ENCODE results near the gene MYO18B. TPM values are rescaled to one million over a fixed set of nuclear protein-coding genes. Genes with fewer than 3 reads are reported as not detected.
A peak's percentile ranks its signal among the peaks of the same experiment; 100 is the strongest.

The MYO18B gene
- total RNA-seq, 1 experiment from 2014 or later = 0.05 TPM

- H3K9me3 ChIP-seq (ENCODE audit: control insufficient read depth in 1 of 2, insufficient read depth in 1 of 2, low read depth in 1 of 2, low read length in 2 of 2) = no peaks in the 10 kb centered on the region
- H3K27ac ChIP-seq (ENCODE audit: low read depth, low read length) = no peak overlapping the region
- no peaks in the 10 kb centered on the region for H3K9me2 ChIP-seq (ENCODE audit: insufficient read depth)
- no TSS peak for BruUV-seq (replicated peaks)
- no peaks in the 10 kb centered on the region for H3K36me3 ChIP-seq (ENCODE audit: control insufficient read depth in 1 of 2, insufficient read depth in 2 of 2, low read length in 2 of 2)
- H2AFZ ChIP-seq (ENCODE audit: low read depth, low read length, poor library complexity, severe bottlenecking) = no peak overlapping the region
- no peak for ATAC-seq
- H3K4me1 ChIP-seq (ENCODE audit: control insufficient read depth in 1 of 2, insufficient read depth in 2 of 2, low read length in 2 of 2) = peaks cover 12 to 24% of the 10 kb centered on the region in 2 experiments
- intact Hi-C loops (cut with micrococcal nuclease) = no loop called here
- no peak overlapping the region for H3K9ac ChIP-seq (ENCODE audit: low read length)
- H3K27me3 ChIP-seq (ENCODE audit: insufficient read depth, low read length) = no peaks in the 10 kb centered on the region
- POLR2A ChIA-PET = no interaction called here
- TF ChIP-seq SP1 (IDR thresholded peaks at IDR 0.05; ENCODE audit: low read depth) (no peak), ELF1 (IDR thresholded peaks at IDR 0.05; ENCODE audit: borderline replicate concordance, low read depth) (no peak), SRF (IDR thresholded peaks at IDR 0.05; ENCODE audit: low read depth) (no peak), JUND (IDR thresholded peaks at IDR 0.05) (no peak), FOSL1 (IDR thresholded peaks at IDR 0.05; ENCODE audit: low read depth) (peak; percentile 23; the same call in 1 of the 2 replicates), SIN3A (IDR thresholded peaks at IDR 0.05; ENCODE audit: low read depth) (no peak)
- no peaks in the 10 kb centered on the region for H4K20me1 ChIP-seq (ENCODE audit: insufficient read depth)
- DNase-seq (ENCODE audit: low read depth, low spot score) = no peak
- CTCF ChIA-PET = no interaction called here
- RAD21 ChIA-PET (ENCODE audit: low non-redundant PET in 1 of 2, low total read pairs in 2 of 2, uncharacterized antibody in 2 of 2, unreplicated experiment in 2 of 2) = no interaction called here
- no peaks in the 10 kb centered on the region for H3K79me2 ChIP-seq (ENCODE audit: insufficient read depth, low read length)
- no peak overlapping the region for H3K4me3 ChIP-seq (replicated peaks in 1 of 2; ENCODE audit: low read depth in 1 of 2, low read length in 2 of 2)
- peak overlapping the region; percentile 34; the same call in 1 of the 2 replicates for H3K4me2 ChIP-seq (ENCODE audit: low read length)
Measured at GRCh38 chr22:25746012-25746373, 4.0 kb downstream of the MYO18B start.

- Histone ChIP-seq H3K27ac (ENCODE audit: low read depth, low read length) (no peak overlapping the region; the same call in 1 of the 2 replicates), H3K27me3 (ENCODE audit: insufficient read depth, low read length) (no peaks in the 10 kb centered on the region), H3K9me2 (ENCODE audit: insufficient read depth) (no peaks in the 10 kb centered on the region), H3K79me2 (ENCODE audit: insufficient read depth, low read length) (no peaks in the 10 kb centered on the region), H4K20me1 (ENCODE audit: insufficient read depth) (no peaks in the 10 kb centered on the region), H3K4me1 (ENCODE audit: control insufficient read depth in 1 of 2, insufficient read depth in 2 of 2, low read length in 2 of 2) (peaks cover 12 to 24% of the 10 kb centered on the region in 2 experiments), H2AFZ (ENCODE audit: low read depth, low read length, poor library complexity, severe bottlenecking) (peak overlapping the region; percentile 67), H3K9ac (ENCODE audit: low read length) (no peak overlapping the region), H3K36me3 (ENCODE audit: control insufficient read depth in 1 of 2, insufficient read depth in 2 of 2, low read length in 2 of 2) (no peaks in the 10 kb centered on the region), H3K4me2 (ENCODE audit: low read length) (peak overlapping the region; percentile 44), H3K4me3 (replicated peaks in 1 of 2; ENCODE audit: low read depth in 1 of 2, low read length in 2 of 2) (0 out of 4 replicates have a peak overlapping the region, but pooled peaks of 1 of the 2 experiments have one; percentile 5), H3K9me3 (ENCODE audit: control insufficient read depth in 1 of 2, insufficient read depth in 1 of 2, low read depth in 1 of 2, low read length in 2 of 2) (no peaks in the 10 kb centered on the region)
- TF ChIP-seq SRF (IDR thresholded peaks at IDR 0.05; ENCODE audit: low read depth) (peak; percentile 73), FOSL1 (IDR thresholded peaks at IDR 0.05; ENCODE audit: low read depth) (peak; percentile 55), ZFX (IDR thresholded peaks at IDR 0.05) (no peak), SP1 (IDR thresholded peaks at IDR 0.05; ENCODE audit: low read depth) (peak; percentile 54)
- intact Hi-C loops (cut with micrococcal nuclease) = no loop called here
- peak; percentile 77 for ATAC-seq
- DNase-seq (ENCODE audit: low read depth, low spot score) = peak; percentile 45
- no TSS peak for BruUV-seq (replicated peaks)
- ChIA-PET CTCF (interaction anchor here (1.0 kb wide), 1 partner anchor 204 kb away, joined by 3 read pairs; no protein-coding TSS in a partner anchor), RAD21 (ENCODE audit: low non-redundant PET in 1 of 2, low total read pairs in 2 of 2, uncharacterized antibody in 2 of 2, unreplicated experiment in 2 of 2) (no interaction called here), POLR2A (no interaction called here)
Measured at GRCh38 chr22:25747245-25747944, 5.4 kb downstream of the MYO18B start.
